Endothelial cell of umbilical vein (primary cell): Measurements from ENCODE around the gene COPS9.

ENCODE experiments used
- EZH2 ChIP-seq: IDR thresholded peaks from 2 replicates; pipeline ENCODE4 v1.6.1; 2012; ENCODE audit warnings: borderline replicate concordance, low read depth, mild to moderate bottlenecking, moderate library complexity, low read length, inconsistent platforms; ENCODE audit not compliant: severe bottlenecking
- GATA2 ChIP-seq: IDR thresholded peaks from 2 replicates; pipeline ENCODE4 v1.7.0; 2011; ENCODE audit warnings: low read depth, mild to moderate bottlenecking, moderate library complexity, mixed read lengths, low read length; ENCODE audit not compliant: insufficient read length, insufficient read depth
- JUN ChIP-seq: IDR thresholded peaks from 2 replicates; pipeline ENCODE4 v1.6.1; 2011; ENCODE audit warnings: borderline replicate concordance, low read depth; ENCODE audit not compliant: insufficient read length, insufficient read depth
- POLR2A ChIP-seq: IDR thresholded peaks from 2 replicates; pipeline ENCODE4 v1.6.1; 2012; ENCODE audit warnings: low read depth, mild to moderate bottlenecking, control low read depth, low read length
- POLR2AphosphoS5 ChIP-seq: IDR thresholded peaks from 2 replicates; pipeline ENCODE4 v1.6.1; 2012; ENCODE audit warnings: low read depth, mild to moderate bottlenecking, control low read depth, low read length, moderate library complexity; ENCODE audit not compliant: insufficient read depth
- TF ChIP-seq, protein P1 (sequence below), 2 donors: IDR thresholded peaks; 1 replicate in 1 of 2; 2 replicates in 1 of 2; pipeline ENCODE4 v1.5.1; 2011; ENCODE audit warnings: low read length in 2 of 2, mild to moderate bottlenecking in 2 of 2, moderate library complexity in 2 of 2, control low read depth in 1 of 2, inconsistent platforms in 1 of 2, low read depth in 1 of 2; ENCODE audit not compliant: insufficient read depth in 1 of 2; ENCODE audit errors: extremely low read depth in 1 of 2
- TF ChIP-seq, protein P2 (sequence below): IDR thresholded peaks from 2 replicates; pipeline ENCODE4 v1.6.1; 2011; ENCODE audit not compliant: insufficient read depth, insufficient read length

DNA sequence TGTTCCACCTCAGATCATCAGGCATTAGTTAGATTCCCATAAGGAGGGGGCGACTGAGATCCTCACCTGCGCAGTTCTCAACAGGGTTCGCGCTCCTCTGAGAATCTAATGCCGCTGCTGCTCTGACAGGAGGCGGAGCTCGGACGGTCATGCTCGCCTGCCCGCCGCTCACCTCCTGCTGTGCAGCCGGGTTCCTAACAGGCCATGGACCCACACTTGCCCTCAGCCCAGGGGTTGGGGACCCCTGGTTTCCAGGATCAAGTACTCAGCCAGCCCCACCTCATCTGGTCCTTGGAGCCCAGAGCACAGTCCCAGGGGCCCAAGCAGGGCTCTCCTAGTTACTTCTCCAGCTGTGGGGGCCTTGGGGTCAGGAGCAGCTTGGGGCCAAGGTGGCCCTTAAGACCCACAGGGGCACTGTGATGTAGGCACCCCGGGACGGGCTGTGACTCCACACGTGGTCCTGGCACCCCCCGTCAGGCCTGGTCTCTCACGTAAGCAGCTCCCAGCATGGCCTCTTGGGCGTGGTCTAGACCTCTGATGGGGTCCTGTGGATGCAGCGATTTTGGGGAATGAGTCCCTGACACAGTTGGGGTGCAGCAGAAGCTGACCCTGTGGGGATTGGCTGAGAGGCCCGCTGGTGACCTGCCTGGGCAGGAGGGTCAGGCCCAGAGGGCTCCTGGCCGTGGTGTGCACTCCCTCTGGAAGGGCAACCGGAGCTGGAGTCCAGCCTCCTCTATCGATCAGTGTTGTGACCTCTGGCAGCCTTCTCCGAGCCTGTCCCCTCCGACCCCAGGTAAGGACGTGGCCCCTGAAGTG is 32.6 kb upstream of the COPS9 start:
- no peak for TF ChIP-seq JUN
- TF ChIP-seq POLR2AphosphoS5: no peak
- TF ChIP-seq, protein P1, sequence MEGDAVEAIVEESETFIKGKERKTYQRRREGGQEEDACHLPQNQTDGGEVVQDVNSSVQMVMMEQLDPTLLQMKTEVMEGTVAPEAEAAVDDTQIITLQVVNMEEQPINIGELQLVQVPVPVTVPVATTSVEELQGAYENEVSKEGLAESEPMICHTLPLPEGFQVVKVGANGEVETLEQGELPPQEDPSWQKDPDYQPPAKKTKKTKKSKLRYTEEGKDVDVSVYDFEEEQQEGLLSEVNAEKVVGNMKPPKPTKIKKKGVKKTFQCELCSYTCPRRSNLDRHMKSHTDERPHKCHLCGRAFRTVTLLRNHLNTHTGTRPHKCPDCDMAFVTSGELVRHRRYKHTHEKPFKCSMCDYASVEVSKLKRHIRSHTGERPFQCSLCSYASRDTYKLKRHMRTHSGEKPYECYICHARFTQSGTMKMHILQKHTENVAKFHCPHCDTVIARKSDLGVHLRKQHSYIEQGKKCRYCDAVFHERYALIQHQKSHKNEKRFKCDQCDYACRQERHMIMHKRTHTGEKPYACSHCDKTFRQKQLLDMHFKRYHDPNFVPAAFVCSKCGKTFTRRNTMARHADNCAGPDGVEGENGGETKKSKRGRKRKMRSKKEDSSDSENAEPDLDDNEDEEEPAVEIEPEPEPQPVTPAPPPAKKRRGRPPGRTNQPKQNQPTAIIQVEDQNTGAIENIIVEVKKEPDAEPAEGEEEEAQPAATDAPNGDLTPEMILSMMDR (IDR thresholded peaks at IDR 0.05; ENCODE audit: extremely low read depth in 1 of 2, insufficient read depth in 1 of 2, low read depth in 1 of 2, low read length in 2 of 2): no peak
- TF ChIP-seq POLR2A: no peak
- no peak for TF ChIP-seq GATA2
- TF ChIP-seq, protein P2, sequence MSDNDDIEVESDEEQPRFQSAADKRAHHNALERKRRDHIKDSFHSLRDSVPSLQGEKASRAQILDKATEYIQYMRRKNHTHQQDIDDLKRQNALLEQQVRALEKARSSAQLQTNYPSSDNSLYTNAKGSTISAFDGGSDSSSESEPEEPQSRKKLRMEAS: no peak
- no peak for TF ChIP-seq EZH2
